Mesenchymal stem cell (in vitro differentiated cells and primary cell): ENCODE results near the gene PRKAG2.

Experiments
- DNase-seq: peaks from one replicate; pipeline ENCODE4 v3.0.0-alpha.2; 2013
- H2AFZ ChIP-seq: one replicate; pipeline ENCODE4 v1.6.1; 2013; ENCODE audit warnings: low read depth, mild to moderate bottlenecking, control low read depth, inconsistent platforms, low read length, moderate library complexity
- H2AK5ac ChIP-seq: 2 replicates; pipeline ENCODE4 v1.6.1; 2013; ENCODE audit warnings: low read length, moderate library complexity, mild to moderate bottlenecking, inconsistent platforms; ENCODE audit not compliant: severe bottlenecking
- H2BK120ac ChIP-seq: one replicate; pipeline ENCODE4 v1.6.1; 2013; ENCODE audit warnings: low read depth, mild to moderate bottlenecking, inconsistent platforms, low read length, moderate library complexity
- H2BK12ac ChIP-seq, 2 experiments: one replicate each; pipeline ENCODE4 v1.6.1; 2013; ENCODE audit warnings: inconsistent platforms in 2 of 2, low read length in 2 of 2, mild to moderate bottlenecking in 2 of 2, moderate library complexity in 2 of 2, control low read depth in 1 of 2
- H2BK15ac ChIP-seq: one replicate; pipeline ENCODE4 v1.6.1; 2013; ENCODE audit warnings: mild to moderate bottlenecking, low read depth, inconsistent platforms; ENCODE audit not compliant: poor library complexity, severe bottlenecking
- H2BK5ac ChIP-seq: 2 replicates; pipeline ENCODE4 v1.6.1; 2013; ENCODE audit warnings: low read depth, mild to moderate bottlenecking, low read length, control low read depth, inconsistent platforms; ENCODE audit not compliant: poor library complexity, severe bottlenecking
- H3K14ac ChIP-seq, 2 experiments: one replicate each; pipeline ENCODE4 v1.6.1; 2013; ENCODE audit warnings: inconsistent platforms in 2 of 2, low read length in 2 of 2, control low read depth in 1 of 2, mild to moderate bottlenecking in 1 of 2, moderate library complexity in 1 of 2
- H3K18ac ChIP-seq, 2 experiments: one replicate each; pipeline ENCODE4 v1.6.1; 2013; ENCODE audit warnings: inconsistent platforms in 2 of 2, low read length in 2 of 2, control low read depth in 1 of 2, low read depth in 1 of 2, mild to moderate bottlenecking in 1 of 2
- H3K23ac ChIP-seq, 2 experiments: one replicate each; pipeline ENCODE4 v1.6.1; 2013; ENCODE audit warnings: inconsistent platforms in 2 of 2, low read length in 2 of 2, mild to moderate bottlenecking in 2 of 2, moderate library complexity in 2 of 2, control low read depth in 1 of 2
- H3K27ac ChIP-seq: 2 replicates; pipeline ENCODE4 v1.5.1; 2013; ENCODE audit warnings: mild to moderate bottlenecking, moderate library complexity, low read length, control low read depth, inconsistent platforms; ENCODE audit not compliant: poor library complexity, severe bottlenecking
- H3K27me3 ChIP-seq, 2 experiments: 2 replicates each; pipeline versions ENCODE4 v1.6.1 to v1.7.0; 2013; ENCODE audit warnings: low read length in 2 of 2, mild to moderate bottlenecking in 2 of 2, moderate library complexity in 2 of 2, control low read depth in 1 of 2, inconsistent platforms in 1 of 2; ENCODE audit not compliant: control insufficient read depth in 1 of 2, insufficient read depth in 1 of 2
- H3K36me3 ChIP-seq, 2 experiments: 2 replicates each; pipeline versions ENCODE4 v1.6.1 to v1.7.0; 2013; ENCODE audit warnings: low read length in 2 of 2, control low read depth in 1 of 2, inconsistent platforms in 1 of 2, low read depth in 1 of 2, mild to moderate bottlenecking in 1 of 2; ENCODE audit not compliant: insufficient read depth in 2 of 2, control insufficient read depth in 1 of 2
- H3K4ac ChIP-seq, 2 experiments: one replicate each; pipeline ENCODE4 v1.6.1; 2013; ENCODE audit warnings: inconsistent platforms in 2 of 2, low read length in 2 of 2, mild to moderate bottlenecking in 2 of 2, moderate library complexity in 2 of 2, control low read depth in 1 of 2, low read depth in 1 of 2
- H3K4me1 ChIP-seq: 2 replicates; pipeline ENCODE4 v1.6.1; 2013; ENCODE audit warnings: low read depth, low read length, control low read depth; ENCODE audit not compliant: control insufficient read depth, insufficient read depth
- H3K4me2 ChIP-seq: 2 replicates; pipeline ENCODE4 v1.6.1; 2013; ENCODE audit warnings: low read length, mild to moderate bottlenecking, inconsistent platforms; ENCODE audit not compliant: poor library complexity, severe bottlenecking
- H3K4me3 ChIP-seq, 2 experiments: 2 replicates each; pipeline versions ENCODE4 v1.5.1 to v1.7.0; 2013; ENCODE audit warnings: low read length in 2 of 2, mild to moderate bottlenecking in 2 of 2, control low read depth in 1 of 2, low read depth in 1 of 2; ENCODE audit not compliant: insufficient read depth in 1 of 2
- H3K79me1 ChIP-seq: replicated peaks from 2 replicates; pipeline ENCODE4 v1.6.1; 2013; ENCODE audit warnings: mild to moderate bottlenecking, control low read depth, low read length, inconsistent platforms; ENCODE audit not compliant: poor library complexity, severe bottlenecking
- H3K9ac ChIP-seq: 2 replicates; pipeline ENCODE4 v1.7.0; 2013; ENCODE audit warnings: mild to moderate bottlenecking, low read length, moderate library complexity
- H3K9me3 ChIP-seq: 2 replicates; pipeline ENCODE4 v1.7.0; 2013; ENCODE audit warnings: mild to moderate bottlenecking, low read length; ENCODE audit not compliant: control insufficient read depth
- H4K8ac ChIP-seq: one replicate; pipeline ENCODE4 v1.6.1; 2013; ENCODE audit warnings: inconsistent platforms, mild to moderate bottlenecking, low read length, moderate library complexity
- H4K91ac ChIP-seq: one replicate; pipeline ENCODE4 v1.6.1; 2013; ENCODE audit warnings: mild to moderate bottlenecking, low read length, inconsistent platforms
- WGBS: methylation state at CpG from one replicate; pipeline ENCODE4 v1.1.7; 2013; ENCODE audit warnings: mixed read lengths; 5-methylcytosine and 5-hydroxymethylcytosine counted together

PRKAG2 gene

DNA sequence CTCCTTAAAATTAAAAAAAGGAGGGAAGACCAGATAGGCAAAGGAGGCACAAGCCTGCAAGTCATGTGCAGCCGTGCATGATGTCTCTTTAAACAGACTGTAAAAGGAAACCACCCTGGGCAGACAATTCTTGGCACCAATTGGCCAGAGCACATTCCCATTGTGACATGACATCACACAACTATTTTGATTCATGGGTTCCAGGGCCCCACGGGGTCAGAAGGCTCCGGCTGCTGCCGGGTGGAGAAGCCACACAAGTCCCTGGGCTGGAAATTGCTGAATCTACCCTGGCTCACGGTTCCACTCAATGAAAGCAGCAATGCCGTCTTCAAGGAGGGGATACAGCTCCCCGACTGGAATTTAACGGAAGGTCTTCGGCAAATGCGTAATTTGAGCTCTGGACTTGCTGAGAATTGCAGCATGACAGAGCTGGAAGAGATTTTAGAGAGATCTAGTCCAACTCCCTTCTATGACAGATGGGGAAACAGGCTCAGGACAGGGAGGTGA is 140.5 kb downstream of the PRKAG2 start:
- H2BK12ac ChIP-seq = peak overlapping the region in 1 of 2 experiments; percentile 92
- no peaks in the 10 kb centered on the region for H3K36me3 ChIP-seq
- peak overlapping the region; percentile 70 for H2AK5ac ChIP-seq
- H3K4me2 ChIP-seq = peak overlapping the region; percentile 43
- no peak overlapping the region for H2BK5ac ChIP-seq
- H2BK120ac ChIP-seq = no peak overlapping the region
- H3K27me3 ChIP-seq = no peaks in the 10 kb centered on the region
- H3K9ac ChIP-seq = peak overlapping the region; percentile 73
- WGBS = under 1% methylated on average over 10 of the region's 10 CpGs
- H3K4ac ChIP-seq = peak overlapping the region in 1 of 2 experiments; percentile 62
- H3K9me3 ChIP-seq = no peaks in the 10 kb centered on the region
- H2BK15ac ChIP-seq = no peak overlapping the region
- no peaks in the 10 kb centered on the region for H3K79me1 ChIP-seq
- H4K91ac ChIP-seq = no peak overlapping the region
- peaks cover 28% of the 10 kb centered on the region for H3K4me1 ChIP-seq
- no peak overlapping the region for H4K8ac ChIP-seq
- H3K18ac ChIP-seq = peak overlapping the region; percentile 32 to 37
- peak; percentile 99 for DNase-seq
- H2AFZ ChIP-seq = no peak overlapping the region
- peak overlapping the region; percentile 84 for H3K27ac ChIP-seq
- H3K4me3 ChIP-seq = peak overlapping the region in 1 of 2 experiments; percentile 72
- H3K14ac ChIP-seq = no peak overlapping the region
- H3K23ac ChIP-seq = no peak overlapping the region

DNA sequence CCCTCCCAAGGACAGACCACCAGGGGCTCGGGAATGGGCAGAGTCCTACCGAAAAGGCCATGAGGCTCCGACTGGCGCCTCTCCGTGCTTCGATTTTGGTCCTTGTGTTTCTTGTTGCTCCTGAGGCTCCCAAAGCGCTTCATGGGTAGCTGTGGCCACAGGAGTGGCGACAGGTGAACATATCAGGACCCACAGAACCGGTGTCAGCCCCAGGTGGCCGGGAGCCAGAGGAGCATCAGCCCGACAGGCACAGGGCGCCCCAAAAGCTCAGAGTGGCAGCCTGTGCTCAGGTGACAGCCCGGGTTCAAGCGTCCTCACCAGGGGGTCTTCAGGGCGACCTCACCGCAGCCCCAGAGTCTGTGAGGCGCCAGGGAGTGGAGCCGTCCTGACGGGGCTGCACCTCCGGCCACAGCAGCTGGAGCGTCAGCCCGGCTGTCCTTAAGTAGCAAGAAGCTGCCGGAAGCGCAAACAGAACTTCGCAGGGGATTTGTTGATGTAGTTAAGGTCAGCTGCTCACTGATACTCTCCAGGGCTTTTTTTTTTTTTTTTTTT is 141.0 kb downstream of the PRKAG2 start:
- Histone ChIP-seq H3K4ac (peak overlapping the region; percentile 79 to 92), H3K27me3 (no peaks in the 10 kb centered on the region), H4K91ac (peak overlapping the region; percentile 81), H2BK5ac (peak overlapping the region; percentile 12), H3K9ac (peak overlapping the region; percentile 73), H3K23ac (peak overlapping the region in 1 of 2 experiments; percentile 79), H3K14ac (peak overlapping the region; percentile 28 to 83), H2BK120ac (peak overlapping the region; percentile 80), H2BK12ac (peak overlapping the region; percentile 95 to 99), H4K8ac (peak overlapping the region; percentile 63), H2AK5ac (peak overlapping the region; percentile 83), H3K79me1 (no peaks in the 10 kb centered on the region), H3K36me3 (no peaks in the 10 kb centered on the region), H3K27ac (peak overlapping the region; percentile 61), H3K4me2 (peak overlapping the region; percentile 71), H3K4me1 (peaks cover 31% of the 10 kb centered on the region), H3K9me3 (no peaks in the 10 kb centered on the region), H2AFZ (no peak overlapping the region), H2BK15ac (peak overlapping the region; percentile 90), H3K18ac (peak overlapping the region; percentile 83 to 98), H3K4me3 (peak overlapping the region in 1 of 2 experiments; percentile 72)
- no peak for DNase-seq
- WGBS = 27% methylated on average over 22 of the region's 25 CpGs

DNA sequence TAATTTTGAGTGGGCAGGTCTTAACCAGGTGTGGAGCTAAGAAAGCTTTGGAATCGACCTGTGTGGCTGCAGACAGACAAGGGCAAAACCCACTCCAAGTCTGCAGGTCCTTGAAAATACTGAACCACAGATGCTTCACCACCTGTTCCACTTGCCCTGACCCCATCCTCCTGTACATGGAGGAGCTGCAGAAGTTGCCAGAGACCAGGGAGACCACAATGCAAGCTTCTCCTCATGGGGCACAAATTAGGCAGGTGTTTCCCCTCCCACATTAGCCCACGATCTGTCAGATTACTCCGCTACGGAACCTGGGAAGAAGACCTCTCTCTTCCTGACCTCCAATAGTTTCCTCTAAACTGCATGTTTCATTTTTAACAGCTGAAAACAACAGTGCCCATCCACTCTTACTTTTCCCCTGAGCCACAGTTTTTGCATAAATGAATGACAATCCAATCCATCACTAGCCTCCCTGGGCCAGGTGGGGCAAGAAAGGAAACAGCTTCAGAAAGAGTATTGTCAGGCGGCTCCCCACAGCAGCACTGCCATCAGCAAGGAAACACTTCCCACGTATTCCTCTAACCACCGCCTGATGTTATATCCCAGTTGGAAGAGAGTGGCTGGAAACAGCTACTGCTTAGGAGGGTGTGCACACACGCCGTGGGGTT is 141.6 kb downstream of the PRKAG2 start:
- H4K91ac ChIP-seq = peak overlapping the region; percentile 81
- peaks cover 0 to 2% of the 10 kb centered on the region in 2 experiments for H3K36me3 ChIP-seq
- peak overlapping the region; percentile 90 for H2BK15ac ChIP-seq
- H3K27ac ChIP-seq = peak overlapping the region; percentile 61
- peak overlapping the region; percentile 83 to 98 for H3K18ac ChIP-seq
- peak overlapping the region; percentile 79 to 92 for H3K4ac ChIP-seq
- no peak overlapping the region for H2BK5ac ChIP-seq
- H3K27me3 ChIP-seq = no peaks in the 10 kb centered on the region
- H3K79me1 ChIP-seq = no peaks in the 10 kb centered on the region
- H2AFZ ChIP-seq = no peak overlapping the region
- H3K4me2 ChIP-seq = peak overlapping the region; percentile 71
- peak overlapping the region; percentile 95 to 99 for H2BK12ac ChIP-seq
- peak overlapping the region in 1 of 2 experiments; percentile 72 for H3K4me3 ChIP-seq
- H3K4me1 ChIP-seq = peaks cover 29% of the 10 kb centered on the region
- peak overlapping the region; percentile 83 for H2AK5ac ChIP-seq
- 49% methylated on average over 9 of the region's 9 CpGs for WGBS
- peak overlapping the region; percentile 63 for H4K8ac ChIP-seq
- no peaks in the 10 kb centered on the region for H3K9me3 ChIP-seq
- H3K23ac ChIP-seq = no peak overlapping the region
- peak overlapping the region; percentile 28 to 83 for H3K14ac ChIP-seq
- DNase-seq = peak; percentile 49
- H2BK120ac ChIP-seq = peak overlapping the region; percentile 80
- H3K9ac ChIP-seq = peak overlapping the region; percentile 73
